Fibroblast of skin of right biceps (primary cell): ENCODE measurements around the gene S100PBP.
A peak's percentile ranks its signal among the peaks of the same experiment; 100 is the strongest.

ENCODE experiments used
- DNase-seq: peaks from one replicate; pipeline ENCODE4 v3.0.0-alpha.2; 2013

Gene S100PBP

GRCh38 chr1:32871364-32872191 lies 54.1 kb downstream of the S100PBP start:
- peak; percentile 36 for DNase-seq

GRCh38 chr1:32872192-32872460 lies 54.7 kb downstream of the S100PBP start:
- no peak for DNase-seq

- DNase-seq = no peak
Observed at GRCh38 chr1:32873484-32873883, 56.0 kb downstream of the S100PBP start.

GRCh38 chr1:32874860-32875752 lies 57.7 kb downstream of the S100PBP start:
- no peak for DNase-seq

- DNase-seq = peak; percentile 40
Observed at GRCh38 chr1:32876341-32877210, 59.1 kb downstream of the S100PBP start.

GRCh38 chr1:32877211-32878110 lies 60.0 kb downstream of the S100PBP start:
- DNase-seq = no peak

GRCh38 chr1:32878183-32878582 lies 60.7 kb downstream of the S100PBP start:
- no peak for DNase-seq

GRCh38 chr1:32878637-32879041 lies 61.2 kb downstream of the S100PBP start:
- DNase-seq = no peak

- DNase-seq = no peak
Observed at GRCh38 chr1:32881291-32881690, 63.8 kb downstream of the S100PBP start.

- DNase-seq = no peak
Observed at GRCh38 chr1:32881871-32882850, 64.7 kb downstream of the S100PBP start.

GRCh38 chr1:32883338-32884031 lies 66.0 kb downstream of the S100PBP start:
- no peak for DNase-seq

GRCh38 chr1:32884032-32884372 lies 66.5 kb downstream of the S100PBP start:
- no peak for DNase-seq

- no peak for DNase-seq
Observed at GRCh38 chr1:32884726-32885125, 67.3 kb downstream of the S100PBP start.

- DNase-seq = no peak
Observed at GRCh38 chr1:32885676-32886003, 68.2 kb downstream of the S100PBP start.

- peak; percentile 59 for DNase-seq
Observed at GRCh38 chr1:32886004-32886827, 68.8 kb downstream of the S100PBP start, which contains the start of gene HPCA. Gene HPCA, plus strand, starts transcription at chr1:32886491. Its CDS starts 2,408 bp downstream, at chr1:32888899.

- no peak for DNase-seq
Observed at GRCh38 chr1:32886828-32887414, 69.5 kb downstream of the S100PBP start.

- no peak for DNase-seq
Observed at GRCh38 chr1:32887623-32888022, 70.2 kb downstream of the S100PBP start.

GRCh38 chr1:32888134-32888533 lies 70.7 kb downstream of the S100PBP start:
- DNase-seq = no peak
